Suprapubic skin (tissue), 4 donors: ENCODE results near the gene ALG12.

Source experiments
- EP300 ChIP-seq: sonication (generic); formaldehyde crosslinking; IDR thresholded peaks from one replicate; pipeline ENCODE4 v1.6.1; 2017; ENCODE audit warnings: antibody characterized with exemption
- POLR2A ChIP-seq, 2 donors: fragments of 450-650 bp; IDR thresholded peaks; one replicate each; pipeline ENCODE4 v1.6.1; 2017; ENCODE audit warnings: antibody characterized with exemption in 2 of 2, mild to moderate bottlenecking in 2 of 2, moderate library complexity in 2 of 2
- POLR2AphosphoS5 ChIP-seq, 3 donors: sonication (generic); formaldehyde crosslinking; IDR thresholded peaks; one replicate each; pipeline ENCODE4 v1.6.1; 2017; ENCODE audit warnings: antibody characterized with exemption in 3 of 3
- TF ChIP-seq, protein P1 (sequence below), 2 donors: fragments of 200-600 bp in 1 of 2; fragments of 450-650 bp in 1 of 2; sonication (generic) in 1 of 2; IDR thresholded peaks; one replicate each; pipeline ENCODE4 v1.5.1; 2016 to 2019; ENCODE audit warnings: antibody characterized with exemption in 2 of 2, mild to moderate bottlenecking in 1 of 2, moderate library complexity in 1 of 2

DNA sequence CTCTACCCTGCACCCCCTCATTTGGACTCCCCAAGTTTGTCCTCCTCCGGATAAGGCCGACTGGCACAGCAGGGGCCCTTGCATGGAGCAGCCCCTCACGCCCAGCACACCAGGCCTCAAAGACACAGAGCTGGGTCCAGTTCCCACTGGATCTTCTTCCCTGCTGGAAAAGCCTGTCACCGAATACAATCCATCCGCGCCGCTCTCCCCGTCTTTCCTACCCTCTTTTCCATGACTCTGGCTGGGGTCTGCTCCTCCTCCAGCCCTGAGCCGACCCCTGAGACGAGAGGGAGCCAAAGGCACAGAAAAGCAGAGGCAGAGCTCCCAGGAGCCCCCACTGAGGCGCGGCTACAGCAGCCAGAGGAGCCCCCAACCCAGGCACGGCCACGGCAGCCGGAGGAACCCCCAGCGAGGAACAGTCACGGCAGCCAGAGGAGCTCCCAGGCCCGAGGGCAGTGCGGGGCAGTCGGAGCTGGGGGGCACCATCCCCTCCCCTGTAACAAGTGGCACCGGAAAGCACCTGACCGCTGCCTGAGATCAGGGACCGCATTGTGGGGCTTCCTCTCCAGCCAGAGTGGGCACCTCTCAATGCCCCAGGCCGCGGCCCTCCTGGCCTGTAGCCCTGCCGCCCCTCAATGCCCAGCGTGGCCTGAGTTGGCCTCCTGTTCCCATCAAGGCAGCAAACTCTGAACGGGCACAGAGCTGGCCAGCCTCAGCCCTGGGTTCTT is 12.0 kb downstream of the ALG12 start:
- TF ChIP-seq, protein P1, sequence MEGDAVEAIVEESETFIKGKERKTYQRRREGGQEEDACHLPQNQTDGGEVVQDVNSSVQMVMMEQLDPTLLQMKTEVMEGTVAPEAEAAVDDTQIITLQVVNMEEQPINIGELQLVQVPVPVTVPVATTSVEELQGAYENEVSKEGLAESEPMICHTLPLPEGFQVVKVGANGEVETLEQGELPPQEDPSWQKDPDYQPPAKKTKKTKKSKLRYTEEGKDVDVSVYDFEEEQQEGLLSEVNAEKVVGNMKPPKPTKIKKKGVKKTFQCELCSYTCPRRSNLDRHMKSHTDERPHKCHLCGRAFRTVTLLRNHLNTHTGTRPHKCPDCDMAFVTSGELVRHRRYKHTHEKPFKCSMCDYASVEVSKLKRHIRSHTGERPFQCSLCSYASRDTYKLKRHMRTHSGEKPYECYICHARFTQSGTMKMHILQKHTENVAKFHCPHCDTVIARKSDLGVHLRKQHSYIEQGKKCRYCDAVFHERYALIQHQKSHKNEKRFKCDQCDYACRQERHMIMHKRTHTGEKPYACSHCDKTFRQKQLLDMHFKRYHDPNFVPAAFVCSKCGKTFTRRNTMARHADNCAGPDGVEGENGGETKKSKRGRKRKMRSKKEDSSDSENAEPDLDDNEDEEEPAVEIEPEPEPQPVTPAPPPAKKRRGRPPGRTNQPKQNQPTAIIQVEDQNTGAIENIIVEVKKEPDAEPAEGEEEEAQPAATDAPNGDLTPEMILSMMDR (IDR thresholded peaks at IDR 0.05) = no peak
- TF ChIP-seq POLR2AphosphoS5 (IDR thresholded peaks at IDR 0.05) = no peak
- no peak for TF ChIP-seq POLR2A (IDR thresholded peaks at IDR 0.05)
- no peak for TF ChIP-seq EP300
